HEK293 (cell line): ENCODE data around the gene PAQR5.

ENCODE experiments used
- CTCF ChIA-PET: fragments of 350-600 bp; formaldehyde crosslinking; extraction: SDS; loops from one replicate; lab custom pipeline; 2021; ENCODE audit warnings: antibody characterized with exemption; lab: Yijun Ruan, JAX
- POLR2A ChIA-PET: fragments of 300-600 bp; formaldehyde crosslinking; extraction: SDS; loops from one replicate; lab custom pipeline; 2020; ENCODE audit warnings: antibody characterized with exemption, inconsistent platforms; lab: Yijun Ruan, JAX
- H3K27ac ChIP-seq: fragments of 200-500 bp; sonication (Bioruptor generic); 2 replicates; pipeline ENCODE4 v1.5.1; 2014; ENCODE audit warnings: low read depth, low read length, control low read depth, inconsistent platforms; ENCODE audit errors: extremely low read depth
- H3K36me3 ChIP-seq, 2 experiments: fragments of 200-500 bp in 1 of 2; sonication (Bioruptor generic) in 1 of 2; 1 replicate in 1 of 2; 2 replicates in 1 of 2; pipeline ENCODE4 v1.5.1; 2014 to 2017; ENCODE audit warnings: inconsistent platforms in 2 of 2, low read length in 2 of 2; ENCODE audit not compliant: control insufficient read depth in 2 of 2, insufficient read depth in 1 of 2
- H3K4me1 ChIP-seq: fragments of 200-500 bp; sonication (Bioruptor generic); 2 replicates; pipeline ENCODE4 v1.5.1; 2014; ENCODE audit warnings: mild to moderate bottlenecking, low read length, inconsistent platforms; ENCODE audit not compliant: control insufficient read depth, insufficient read depth
- H3K4me3 ChIP-seq: 2 replicates; pipeline ENCODE4 v1.5.1; 2011; ENCODE audit warnings: low read depth, mild to moderate bottlenecking, control low read depth, low read length, moderate library complexity
- H3K9me3 ChIP-seq: fragments of 200-500 bp; sonication (Bioruptor generic); 2 replicates; pipeline ENCODE4 v1.5.1; 2014; ENCODE audit warnings: low read depth, low read length, inconsistent platforms; ENCODE audit not compliant: control insufficient read depth, insufficient read depth
- BCL11A ChIP-seq: fragments of 450-650 bp; formaldehyde crosslinking; IDR thresholded peaks from 2 replicates; pipeline ENCODE4 v1.5.1; 2016; ENCODE audit warnings: low read depth, missing biosample characterization, missing genetic modification characterization
- EGR2 ChIP-seq: fragments of 450-650 bp; formaldehyde crosslinking; IDR thresholded peaks from 2 replicates; pipeline ENCODE4 v1.5.1; 2016; ENCODE audit warnings: low read depth, missing biosample characterization, missing genetic modification characterization
- PRDM4 ChIP-seq: fragments of 450-650 bp; formaldehyde crosslinking; IDR thresholded peaks from 2 replicates; pipeline ENCODE4 v1.5.1; 2017; ENCODE audit warnings: missing biosample characterization, missing genetic modification characterization
- REST ChIP-seq: fragments of 450-650 bp; formaldehyde crosslinking; IDR thresholded peaks from 2 replicates; pipeline ENCODE4 v1.5.1; 2016; ENCODE audit warnings: missing biosample characterization, missing genetic modification characterization
- TSHZ1 ChIP-seq: fragments of 450-650 bp; formaldehyde crosslinking; IDR thresholded peaks from 2 replicates; pipeline ENCODE4 v1.5.1; 2016; ENCODE audit warnings: missing biosample characterization, missing genetic modification characterization, borderline replicate concordance
- ZBTB21 ChIP-seq: fragments of 450-650 bp; formaldehyde crosslinking; IDR thresholded peaks from 2 replicates; pipeline ENCODE4 v1.5.1; 2017; ENCODE audit warnings: missing biosample characterization, missing genetic modification characterization
- ZBTB48 ChIP-seq: fragments of 450-650 bp; formaldehyde crosslinking; IDR thresholded peaks from 2 replicates; pipeline ENCODE4 v1.5.1; 2016; ENCODE audit warnings: missing biosample characterization, missing genetic modification characterization
- ZBTB6 ChIP-seq: fragments of 450-650 bp; formaldehyde crosslinking; IDR thresholded peaks from 2 replicates; pipeline ENCODE4 v1.5.1; 2017; ENCODE audit warnings: missing biosample characterization, missing genetic modification characterization
- ZFHX2 ChIP-seq: fragments of 450-650 bp; formaldehyde crosslinking; conservative IDR thresholded peaks from 2 replicates; pipeline ENCODE4 v1.5.1; 2016; ENCODE audit warnings: missing biosample characterization, missing genetic modification characterization
- ZNF121 ChIP-seq: fragments of 450-650 bp; formaldehyde crosslinking; IDR thresholded peaks from 2 replicates; pipeline ENCODE4 v1.5.1; 2016; ENCODE audit warnings: missing biosample characterization, missing genetic modification characterization
- ZNF202 ChIP-seq: fragments of 450-650 bp; formaldehyde crosslinking; IDR thresholded peaks from 2 replicates; pipeline ENCODE4 v1.5.1; 2016; ENCODE audit warnings: missing biosample characterization, missing genetic modification characterization, borderline replicate concordance
- ZNF239 ChIP-seq: fragments of 450-650 bp; formaldehyde crosslinking; IDR thresholded peaks from 2 replicates; pipeline ENCODE4 v1.5.1; 2016; ENCODE audit warnings: missing biosample characterization, missing genetic modification characterization
- ZNF292 ChIP-seq: fragments of 450-650 bp; formaldehyde crosslinking; IDR thresholded peaks from 2 replicates; pipeline ENCODE4 v1.5.1; 2016; ENCODE audit warnings: low read depth, missing biosample characterization, missing genetic modification characterization, borderline replicate concordance
- ZNF391 ChIP-seq: fragments of 450-650 bp; formaldehyde crosslinking; IDR thresholded peaks from 2 replicates; pipeline ENCODE4 v1.5.1; 2016; ENCODE audit warnings: low read depth, missing biosample characterization, missing genetic modification characterization, borderline replicate concordance
- ZNF394 ChIP-seq: fragments of 450-650 bp; formaldehyde crosslinking; IDR thresholded peaks from 2 replicates; pipeline ENCODE4 v1.5.1; 2016; ENCODE audit warnings: missing biosample characterization, missing genetic modification characterization, mild to moderate bottlenecking, moderate library complexity, borderline replicate concordance
- ZNF48 ChIP-seq: fragments of 450-650 bp; formaldehyde crosslinking; IDR thresholded peaks from 2 replicates; pipeline ENCODE4 v1.5.1; 2016; ENCODE audit warnings: missing biosample characterization, missing genetic modification characterization
- ZNF514 ChIP-seq: fragments of 450-650 bp; formaldehyde crosslinking; IDR thresholded peaks from 2 replicates; pipeline ENCODE4 v1.5.1; 2016; ENCODE audit warnings: missing biosample characterization, missing genetic modification characterization
- ZNF521 ChIP-seq: fragments of 450-650 bp; formaldehyde crosslinking; IDR thresholded peaks from 2 replicates; pipeline ENCODE4 v1.5.1; 2017; ENCODE audit warnings: missing biosample characterization, mild to moderate bottlenecking, missing genetic modification characterization
- ZNF560 ChIP-seq: fragments of 450-650 bp; formaldehyde crosslinking; IDR thresholded peaks from 2 replicates; pipeline ENCODE4 v1.5.1; 2017; ENCODE audit warnings: missing biosample characterization, missing genetic modification characterization, borderline replicate concordance
- ZNF561 ChIP-seq: fragments of 450-650 bp; IDR thresholded peaks from 2 replicates; pipeline ENCODE4 v1.5.1; 2018; ENCODE audit warnings: missing biosample characterization, missing genetic modification characterization, borderline replicate concordance
- ZNF580 ChIP-seq: fragments of 450-650 bp; formaldehyde crosslinking; IDR thresholded peaks from 2 replicates; pipeline ENCODE4 v1.5.1; 2016; ENCODE audit warnings: missing biosample characterization, missing genetic modification characterization
- ZNF76 ChIP-seq: fragments of 450-650 bp; formaldehyde crosslinking; IDR thresholded peaks from 2 replicates; pipeline ENCODE4; 2016; ENCODE audit warnings: low read depth, missing biosample characterization, missing genetic modification characterization, borderline replicate concordance

PAQR5 gene

GRCh38 chr15:69389426-69389825 lies 90.7 kb downstream of the PAQR5 start:
- no peak overlapping the region for H3K4me3 ChIP-seq
- no peaks in the 10 kb centered on the region; the same call in 1 of the 2 replicates for H3K4me1 ChIP-seq
- TF ChIP-seq ZNF560 (no peak), ZBTB21 (no peak), ZNF394 (tag by site-specific recombination) (no peak), ZNF239 (tag by site-specific recombination) (no peak), ZNF514 (no peak), ZNF76 (tag by site-specific recombination) (no peak), ZNF48 (tag by site-specific recombination) (no peak), ZNF292 (tag by site-specific recombination) (no peak), ZFHX2 (tag by site-specific recombination) (no peak), ZBTB48 (tag by site-specific recombination) (no peak), ZBTB6 (tag by site-specific recombination) (no peak), PRDM4 (no peak), ZNF580 (tag by site-specific recombination) (no peak), ZNF202 (tag by site-specific recombination) (no peak), ZNF561 (tag by site-specific recombination) (no peak), BCL11A (tag by site-specific recombination) (no peak), ZNF391 (no peak), EGR2 (tag by site-specific recombination) (no peak), TSHZ1 (no peak)
- H3K9me3 ChIP-seq: no peaks in the 10 kb centered on the region
- CTCF ChIA-PET: interaction anchor here (1.0 to 1.7 kb wide), 3 partner anchors 9 to 330 kb away, joined by 3 to 5 read pairs (median 4); no protein-coding TSS in a partner anchor
- POLR2A ChIA-PET: no interaction called here
- H3K36me3 ChIP-seq: no peaks in the 10 kb centered on the region; a peak in 1 of 3 replicates
- H3K27ac ChIP-seq: no peak overlapping the region

GRCh38 chr15:69390575-69390974 lies 91.9 kb downstream of the PAQR5 start:
- Histone ChIP-seq H3K4me3 (no peak overlapping the region), H3K36me3 (no peaks in the 10 kb centered on the region; a peak in 1 of 3 replicates), H3K27ac (no peak overlapping the region), H3K4me1 (no peaks in the 10 kb centered on the region; the same call in 1 of the 2 replicates), H3K9me3 (no peaks in the 10 kb centered on the region)
- ChIA-PET POLR2A (interaction anchor here (1.5 kb wide), 1 partner anchor 62 kb away, joined by 3 read pairs; the partner anchor contains the start of gene RPLP1), CTCF (interaction anchor here (0.7 to 1.4 kb wide), 3 partner anchors 10 to 1421 kb away, joined by 3 to 4 read pairs (median 4); no protein-coding TSS in a partner anchor)
- TF ChIP-seq REST (tag by site-specific recombination): no peak
- TF ChIP-seq ZNF394 (tag by site-specific recombination): no peak
- TF ChIP-seq ZNF121 (tag by site-specific recombination): no peak
- TF ChIP-seq ZNF521 (tag by site-specific recombination): no peak
